ENCODE measurements around the gene HCN4. TPM values are rescaled to one million over a fixed set of nuclear protein-coding genes. Genes with fewer than 3 reads are reported as not detected.

HCN4 gene
- total and polyA plus RNA-seq, 7 experiments from 2014 or later = 0.02 TPM; not detected in 6

GRCh38 chr15:73318463-73319351, 50.1 kb downstream of the HCN4 start:
- no peak overlapping the region for H3K27ac Mint-ChIP-seq
- CTCF ChIA-PET = no interaction called here
- Histone ChIP-seq H3K4me3 (ENCODE audit: low read length) (no peak overlapping the region), H3K4me1 (ENCODE audit: control insufficient read depth in 2 of 2, insufficient read depth in 2 of 2, low read length in 2 of 2) (no peaks in the 10 kb centered on the region), H3K9me3 (ENCODE audit: control insufficient read depth in 2 of 3, low read length in 3 of 3) (no peaks in the 10 kb centered on the region), H3K27me3 (ENCODE audit: control insufficient read depth in 2 of 2, insufficient read depth in 2 of 2, low read length in 2 of 2) (no peaks in the 10 kb centered on the region), H3K36me3 (ENCODE audit: control insufficient read depth in 2 of 3, insufficient read depth in 3 of 3, low read length in 3 of 3) (no peaks in the 10 kb centered on the region), H3K27ac (ENCODE audit: low read depth, low read length) (no peak overlapping the region)
- peaks cover 0 to 1% (median 0%) of the 10 kb centered on the region in 7 donors for H3K4me1 Mint-ChIP-seq
- H3K36me3 Mint-ChIP-seq = no peaks in the 10 kb centered on the region
- POLR2A ChIA-PET = no interaction called here
- H3K4me3 Mint-ChIP-seq = no peak overlapping the region
- H3K9me3 Mint-ChIP-seq = no peaks in the 10 kb centered on the region
- intact Hi-C loops (cut with micrococcal nuclease) = no loop called here
- ATAC-seq (no peak), DNase-seq (no peak)
- H3K27me3 Mint-ChIP-seq = peaks cover 19 to 32% (median 21%) of the 10 kb centered on the region in 5 donors

- Mint-ChIP-seq H3K4me1 (peaks cover 0 to 1% (median 0%) of the 10 kb centered on the region in 7 donors), H3K4me3 (no peak overlapping the region), H3K27ac (no peak overlapping the region), H3K9me3 (no peaks in the 10 kb centered on the region), H3K36me3 (no peaks in the 10 kb centered on the region), H3K27me3 (peaks cover 19 to 34% (median 21%) of the 10 kb centered on the region in 5 donors)
- Histone ChIP-seq H3K27ac (ENCODE audit: low read depth, low read length) (no peak overlapping the region), H3K4me3 (ENCODE audit: low read length) (no peak overlapping the region), H3K36me3 (ENCODE audit: control insufficient read depth in 2 of 3, insufficient read depth in 3 of 3, low read length in 3 of 3) (no peaks in the 10 kb centered on the region), H3K4me1 (ENCODE audit: control insufficient read depth in 2 of 2, insufficient read depth in 2 of 2, low read length in 2 of 2) (no peaks in the 10 kb centered on the region), H3K27me3 (ENCODE audit: control insufficient read depth in 2 of 2, insufficient read depth in 2 of 2, low read length in 2 of 2) (no peaks in the 10 kb centered on the region), H3K9me3 (ENCODE audit: control insufficient read depth in 2 of 3, low read length in 3 of 3) (no peaks in the 10 kb centered on the region)
- ChIA-PET CTCF (no interaction called here), POLR2A (no interaction called here)
- intact Hi-C loops (cut with micrococcal nuclease) = no loop called here
- ATAC-seq = no peak
- DNase-seq = no peak
Measured at GRCh38 chr15:73317651-73318462, 50.9 kb downstream of the HCN4 start.

GRCh38 chr15:73313861-73314260, 54.9 kb downstream of the HCN4 start:
- Histone ChIP-seq H3K27me3 (ENCODE audit: control insufficient read depth in 2 of 2, insufficient read depth in 2 of 2, low read length in 2 of 2) (no peaks in the 10 kb centered on the region), H3K4me1 (ENCODE audit: control insufficient read depth in 2 of 2, insufficient read depth in 2 of 2, low read length in 2 of 2) (no peaks in the 10 kb centered on the region), H3K27ac (ENCODE audit: low read depth, low read length) (no peak overlapping the region), H3K4me3 (ENCODE audit: low read length) (no peak overlapping the region), H3K36me3 (ENCODE audit: control insufficient read depth in 2 of 3, insufficient read depth in 3 of 3, low read length in 3 of 3) (no peaks in the 10 kb centered on the region), H3K9me3 (ENCODE audit: control insufficient read depth in 2 of 3, low read length in 3 of 3) (no peaks in the 10 kb centered on the region)
- H3K4me1 Mint-ChIP-seq = no peaks in the 10 kb centered on the region
- ChIA-PET CTCF (no interaction called here), POLR2A (no interaction called here)
- no peaks in the 10 kb centered on the region for H3K36me3 Mint-ChIP-seq
- no peaks in the 10 kb centered on the region for H3K9me3 Mint-ChIP-seq
- intact Hi-C loops (cut with micrococcal nuclease) = no loop called here
- no peak for DNase-seq
- H3K27ac Mint-ChIP-seq = no peak overlapping the region
- no peak for ATAC-seq
- peaks cover 0 to 25% (median 11%) of the 10 kb centered on the region in 5 donors for H3K27me3 Mint-ChIP-seq
- no peak overlapping the region for H3K4me3 Mint-ChIP-seq

- no peak overlapping the region for H3K4me3 Mint-ChIP-seq
- no peak overlapping the region for H3K27ac Mint-ChIP-seq
- peaks cover 0 to 4% (median 0%) of the 10 kb centered on the region in 7 donors for H3K4me1 Mint-ChIP-seq
- H3K27ac ChIP-seq (ENCODE audit: low read depth, low read length) = no peak overlapping the region
- H3K27me3 ChIP-seq (ENCODE audit: control insufficient read depth in 2 of 2, insufficient read depth in 2 of 2, low read length in 2 of 2) = no peaks in the 10 kb centered on the region
- intact Hi-C loops (cut with micrococcal nuclease) = no loop called here
- H3K36me3 ChIP-seq (ENCODE audit: control insufficient read depth in 2 of 3, insufficient read depth in 3 of 3, low read length in 3 of 3) = no peaks in the 10 kb centered on the region
- DNase-seq (no peak), ATAC-seq (no peak)
- peaks cover 0 to 5% (median 0%) of the 10 kb centered on the region in 5 donors for H3K36me3 Mint-ChIP-seq
- ChIA-PET POLR2A (no interaction called here), CTCF (no interaction called here)
- H3K9me3 ChIP-seq (ENCODE audit: control insufficient read depth in 2 of 3, low read length in 3 of 3) = no peaks in the 10 kb centered on the region
- H3K27me3 Mint-ChIP-seq = peaks cover 0 to 5% (median 0%) of the 10 kb centered on the region in 5 donors
- H3K4me1 ChIP-seq (ENCODE audit: control insufficient read depth in 2 of 2, insufficient read depth in 2 of 2, low read length in 2 of 2) = no peaks in the 10 kb centered on the region
- H3K4me3 ChIP-seq (ENCODE audit: low read length) = no peak overlapping the region
- peaks cover 0 to 2% (median 0%) of the 10 kb centered on the region in 11 donors for H3K9me3 Mint-ChIP-seq
Measured at GRCh38 chr15:73308305-73308704, 60.5 kb downstream of the HCN4 start.

DNA sequence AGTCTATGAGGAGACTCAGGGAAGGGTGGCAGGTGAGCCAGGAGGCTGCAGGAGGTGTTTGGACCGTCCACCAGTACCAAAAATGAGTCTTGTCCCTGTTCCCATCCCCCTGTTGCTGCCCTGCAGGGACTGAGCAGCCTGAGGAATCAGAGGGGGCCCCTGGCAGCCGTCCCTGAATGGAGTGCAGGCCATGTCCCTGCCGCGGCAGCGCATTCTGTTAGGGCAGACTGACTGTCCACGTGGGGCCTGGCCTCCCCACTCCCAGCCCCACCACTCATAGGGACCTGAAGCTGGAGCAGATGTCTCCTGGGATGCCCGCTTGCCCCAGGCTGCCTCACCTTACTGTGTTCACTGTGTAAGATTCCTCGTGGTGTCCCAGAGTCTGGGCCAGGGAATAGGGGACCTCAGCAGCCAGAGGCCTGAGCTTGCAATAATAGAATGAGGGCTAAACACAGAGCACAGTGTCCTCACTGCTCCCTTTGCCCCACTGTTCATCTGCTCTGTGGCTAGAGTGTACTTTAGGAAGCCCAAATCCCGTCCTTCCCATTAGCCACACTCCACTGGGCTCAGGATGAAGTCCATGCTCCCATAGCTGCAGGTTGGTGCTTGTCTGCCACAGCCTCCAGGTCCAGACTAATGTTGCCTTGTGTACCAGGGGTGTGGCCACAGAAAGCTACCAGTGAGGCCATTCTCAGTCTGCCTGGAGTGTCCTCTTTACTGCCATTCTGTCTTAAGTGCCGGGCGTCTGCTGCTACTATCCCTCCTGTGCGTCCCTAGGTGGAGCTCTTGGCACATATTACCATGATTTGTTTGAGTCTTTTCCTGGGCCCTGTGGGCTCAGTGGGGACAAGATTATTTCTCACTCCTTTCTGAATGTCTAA, 63.2 kb downstream of the HCN4 start:
- DNase-seq (no peak), ATAC-seq (peak; percentile 60)
- Histone ChIP-seq H3K9me3 (ENCODE audit: control insufficient read depth in 2 of 3, low read length in 3 of 3) (no peaks in the 10 kb centered on the region), H3K4me1 (ENCODE audit: control insufficient read depth in 2 of 2, insufficient read depth in 2 of 2, low read length in 2 of 2) (no peaks in the 10 kb centered on the region), H3K27ac (ENCODE audit: low read depth, low read length) (no peak overlapping the region), H3K27me3 (ENCODE audit: control insufficient read depth in 2 of 2, insufficient read depth in 2 of 2, low read length in 2 of 2) (no peaks in the 10 kb centered on the region), H3K4me3 (ENCODE audit: low read length) (no peak overlapping the region), H3K36me3 (ENCODE audit: control insufficient read depth in 2 of 3, insufficient read depth in 3 of 3, low read length in 3 of 3) (peaks cover 0 to 5% (median 0%) of the 10 kb centered on the region in 3 experiments)
- Mint-ChIP-seq H3K4me3 (no peak overlapping the region), H3K27me3 (no peaks in the 10 kb centered on the region), H3K36me3 (peaks cover 0 to 14% (median 8%) of the 10 kb centered on the region in 5 donors), H3K9me3 (peaks cover 0 to 2% (median 0%) of the 10 kb centered on the region in 11 donors), H3K4me1 (peaks cover 0 to 4% (median 0%) of the 10 kb centered on the region in 7 donors), H3K27ac (no peak overlapping the region)
- CTCF ChIA-PET = no interaction called here
- intact Hi-C loops (cut with micrococcal nuclease) = loop anchor here in 1 of 2 donors (1.0 kb wide), 1 partner anchor 331 kb away; no protein-coding TSS in a partner anchor
- POLR2A ChIA-PET = no interaction called here

- Mint-ChIP-seq H3K27ac (peak overlapping the region in 1 of 9 donors; percentile 29), H3K36me3 (peaks cover 0 to 18% (median 8%) of the 10 kb centered on the region in 5 donors), H3K4me1 (peaks cover 0 to 4% (median 0%) of the 10 kb centered on the region in 7 donors), H3K27me3 (no peaks in the 10 kb centered on the region), H3K9me3 (peaks cover 0 to 2% (median 0%) of the 10 kb centered on the region in 11 donors), H3K4me3 (no peak overlapping the region)
- no peaks in the 10 kb centered on the region for H3K9me3 ChIP-seq (ENCODE audit: control insufficient read depth in 2 of 3, low read length in 3 of 3)
- POLR2A ChIA-PET = no interaction called here
- DNase-seq (no peak), ATAC-seq (peak; percentile 27)
- no peak overlapping the region for H3K4me3 ChIP-seq (ENCODE audit: low read length)
- no peaks in the 10 kb centered on the region for H3K4me1 ChIP-seq (ENCODE audit: control insufficient read depth in 2 of 2, insufficient read depth in 2 of 2, low read length in 2 of 2)
- peaks cover 0 to 5% (median 0%) of the 10 kb centered on the region in 3 experiments for H3K36me3 ChIP-seq (ENCODE audit: control insufficient read depth in 2 of 3, insufficient read depth in 3 of 3, low read length in 3 of 3)
- CTCF ChIA-PET = no interaction called here
- intact Hi-C loops (cut with micrococcal nuclease) = no loop called here
- H3K27ac ChIP-seq (ENCODE audit: low read depth, low read length) = no peak overlapping the region
- H3K27me3 ChIP-seq (ENCODE audit: control insufficient read depth in 2 of 2, insufficient read depth in 2 of 2, low read length in 2 of 2) = no peaks in the 10 kb centered on the region
Measured at GRCh38 chr15:73303636-73304035, 65.1 kb downstream of the HCN4 start.
